DOHH2 (cell line): Measurements from ENCODE around the gene HELZ.

Experiments
- CTCF ChIP-seq: fragments of 200-600 bp; sonication (generic); IDR thresholded peaks from one replicate; pipeline ENCODE4 v1.5.1; 2014; ENCODE audit warnings: antibody characterized with exemption, mild to moderate bottlenecking, low read depth, low read length; ENCODE audit not compliant: poor library complexity, severe bottlenecking
- EZH2phosphoT487 ChIP-seq: fragments of 200-600 bp; sonication (generic); IDR thresholded peaks from 2 replicates; pipeline ENCODE4 v1.6.1; 2017; ENCODE audit warnings: borderline replicate concordance, mild to moderate bottlenecking, antibody characterized with exemption, low read length, moderate library complexity, mixed read lengths

- no peak for TF ChIP-seq CTCF
- no peak for TF ChIP-seq EZH2phosphoT487
Measured at GRCh38 chr17:67152824-67153223, 92.2 kb downstream of the HELZ start.
